Measurements from ENCODE around the gene WDR1.

The WDR1 gene

DNA sequence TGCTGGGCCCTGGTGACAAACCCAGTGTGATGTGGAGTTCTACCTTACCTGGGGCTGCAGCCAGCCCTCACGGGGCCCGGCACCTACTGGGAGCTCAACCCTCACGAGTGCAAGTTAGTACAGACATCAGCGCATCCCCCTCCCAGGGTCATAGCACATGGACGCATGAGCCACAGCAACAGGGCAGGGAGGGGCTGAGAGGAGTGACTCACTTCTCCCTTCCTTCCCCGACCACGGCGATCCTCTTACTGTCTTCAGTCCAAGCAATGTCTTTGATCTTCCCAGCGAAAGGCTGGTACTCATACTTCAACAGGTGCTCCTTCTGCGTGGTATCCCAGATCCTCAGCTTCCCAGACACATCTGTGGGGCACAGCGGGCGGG is 17.8 kb downstream of the WDR1 start:
- peaks cover 99% of the 10 kb centered on the region for H3K36me3 ChIP-seq (ENCODE audit: insufficient read depth, low read length)
- peaks cover 98% of the 10 kb centered on the region for H4K20me1 ChIP-seq (ENCODE audit: insufficient read depth, low read length)

DNA sequence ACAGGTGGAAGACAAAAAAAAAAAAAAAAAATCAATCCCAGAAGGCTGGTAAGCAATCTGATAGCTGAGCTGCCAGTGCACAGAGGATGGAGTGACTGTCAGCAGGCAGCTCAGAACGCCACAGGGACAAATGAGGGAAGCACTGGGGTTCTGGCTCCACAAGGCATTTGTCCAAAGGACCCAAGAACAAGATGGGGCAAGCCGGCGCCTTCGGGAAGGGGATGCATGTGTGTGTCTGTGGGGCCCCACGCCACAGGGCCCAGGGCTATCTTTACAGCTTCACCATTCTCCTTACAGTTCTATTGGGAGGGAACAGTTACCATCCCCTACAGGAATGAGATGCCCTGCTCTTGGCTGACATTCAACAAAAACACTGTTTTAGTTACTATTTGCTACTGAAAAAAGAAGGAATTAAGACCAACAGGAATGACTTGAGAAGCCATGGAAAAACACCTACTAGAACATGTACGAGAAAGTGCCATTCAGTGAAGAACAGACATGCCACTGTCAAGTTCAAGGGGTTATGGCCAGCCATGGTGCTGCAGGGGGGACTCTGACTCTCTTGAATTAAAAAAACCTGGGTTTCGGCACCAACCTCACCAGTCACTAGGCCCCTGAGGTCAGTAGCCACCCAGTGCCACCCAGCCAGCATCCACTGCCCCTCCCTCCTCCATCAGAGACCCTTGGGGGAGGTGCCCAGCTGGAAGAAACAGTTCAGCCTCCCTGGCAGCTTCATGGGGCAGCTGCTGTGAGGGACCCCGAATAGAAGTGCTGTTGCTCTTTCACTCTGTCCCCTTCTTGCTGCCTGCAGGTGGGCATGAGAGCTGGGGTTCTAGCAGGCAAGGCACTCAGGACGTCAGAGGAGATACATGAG is 18.5 kb downstream of the WDR1 start:
- no peak overlapping the region for H3K27ac ChIP-seq (ENCODE audit: low read length)

More for the DNA sequence above, 17.8 kb downstream of the WDR1 start:
- ATAC-seq (ENCODE audit: insufficient read depth, low read depth) (no peak), DNase-seq (no peak)
- TF ChIP-seq, protein P1, sequence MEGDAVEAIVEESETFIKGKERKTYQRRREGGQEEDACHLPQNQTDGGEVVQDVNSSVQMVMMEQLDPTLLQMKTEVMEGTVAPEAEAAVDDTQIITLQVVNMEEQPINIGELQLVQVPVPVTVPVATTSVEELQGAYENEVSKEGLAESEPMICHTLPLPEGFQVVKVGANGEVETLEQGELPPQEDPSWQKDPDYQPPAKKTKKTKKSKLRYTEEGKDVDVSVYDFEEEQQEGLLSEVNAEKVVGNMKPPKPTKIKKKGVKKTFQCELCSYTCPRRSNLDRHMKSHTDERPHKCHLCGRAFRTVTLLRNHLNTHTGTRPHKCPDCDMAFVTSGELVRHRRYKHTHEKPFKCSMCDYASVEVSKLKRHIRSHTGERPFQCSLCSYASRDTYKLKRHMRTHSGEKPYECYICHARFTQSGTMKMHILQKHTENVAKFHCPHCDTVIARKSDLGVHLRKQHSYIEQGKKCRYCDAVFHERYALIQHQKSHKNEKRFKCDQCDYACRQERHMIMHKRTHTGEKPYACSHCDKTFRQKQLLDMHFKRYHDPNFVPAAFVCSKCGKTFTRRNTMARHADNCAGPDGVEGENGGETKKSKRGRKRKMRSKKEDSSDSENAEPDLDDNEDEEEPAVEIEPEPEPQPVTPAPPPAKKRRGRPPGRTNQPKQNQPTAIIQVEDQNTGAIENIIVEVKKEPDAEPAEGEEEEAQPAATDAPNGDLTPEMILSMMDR (IDR thresholded peaks at IDR 0.05; ENCODE audit: borderline replicate concordance, extremely low read depth, low read length, poor library complexity, severe bottlenecking) = no peak
- TF ChIP-seq EZH2 (IDR thresholded peaks at IDR 0.05; ENCODE audit: borderline replicate concordance, low read depth, low read length, severe bottlenecking) = no peak
- Histone ChIP-seq H3K27ac (ENCODE audit: low read length) (no peak overlapping the region), H3K9ac (ENCODE audit: low read depth, low read length) (no peak overlapping the region), H2AFZ (ENCODE audit: low read depth, low read length) (no peak overlapping the region), H3K9me3 (ENCODE audit: insufficient read depth, low read length, severe bottlenecking) (no peaks in the 10 kb centered on the region), H3K4me1 (ENCODE audit: insufficient read depth, low read length) (no peaks in the 10 kb centered on the region), H3K27me3 (ENCODE audit: insufficient read depth, low read length, poor library complexity) (no peaks in the 10 kb centered on the region), H3K79me2 (ENCODE audit: insufficient read depth, low read length) (peaks cover 99% of the 10 kb centered on the region), H3K4me3 (ENCODE audit: low read depth in 1 of 2, low read length in 2 of 2) (no peak overlapping the region), H3K4me2 (ENCODE audit: insufficient read depth, low read length) (no peak overlapping the region)

DNA sequence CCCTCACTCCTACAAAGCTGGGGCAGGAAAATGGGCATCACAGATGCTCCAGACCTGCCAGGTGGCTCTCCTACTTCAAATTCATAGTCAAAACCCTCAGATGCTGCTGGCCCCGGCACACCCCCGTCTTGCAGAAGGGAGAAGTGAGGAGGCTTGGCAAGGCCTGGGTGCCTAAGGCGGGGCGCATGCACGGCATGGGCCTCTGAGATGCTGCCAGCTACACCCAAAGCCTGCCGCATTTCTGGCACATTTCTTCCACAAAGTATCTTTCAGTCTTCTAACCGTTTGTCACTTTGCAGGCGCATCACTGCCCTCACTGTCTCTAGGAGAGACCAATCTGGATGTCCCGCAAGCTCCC is 19.6 kb downstream of the WDR1 start:
- Histone ChIP-seq H3K79me2 (ENCODE audit: insufficient read depth, low read length) (peaks cover 99% of the 10 kb centered on the region), H3K4me3 (ENCODE audit: low read depth in 1 of 2, low read length in 2 of 2) (no peak overlapping the region), H3K27ac (ENCODE audit: low read length) (no peak overlapping the region), H3K4me2 (ENCODE audit: insufficient read depth, low read length) (no peak overlapping the region), H3K9ac (ENCODE audit: low read depth, low read length) (no peak overlapping the region), H3K9me3 (ENCODE audit: insufficient read depth, low read length, severe bottlenecking) (no peaks in the 10 kb centered on the region), H2AFZ (ENCODE audit: low read depth, low read length) (no peak overlapping the region), H4K20me1 (ENCODE audit: insufficient read depth, low read length) (peaks cover 98% of the 10 kb centered on the region), H3K36me3 (ENCODE audit: insufficient read depth, low read length) (peaks cover 99% of the 10 kb centered on the region), H3K27me3 (ENCODE audit: insufficient read depth, low read length, poor library complexity) (no peaks in the 10 kb centered on the region), H3K4me1 (ENCODE audit: insufficient read depth, low read length) (no peaks in the 10 kb centered on the region)
- DNase-seq (no peak), ATAC-seq (ENCODE audit: insufficient read depth, low read depth) (no peak)
- TF ChIP-seq, protein P1 (IDR thresholded peaks at IDR 0.05; ENCODE audit: borderline replicate concordance, extremely low read depth, low read length, poor library complexity, severe bottlenecking) = no peak

More for the DNA sequence above, 18.5 kb downstream of the WDR1 start:
- H3K4me3 ChIP-seq (ENCODE audit: low read depth in 1 of 2, low read length in 2 of 2) = no peak overlapping the region
- H3K9ac ChIP-seq (ENCODE audit: low read depth, low read length) = no peak overlapping the region
- no peaks in the 10 kb centered on the region for H3K4me1 ChIP-seq (ENCODE audit: insufficient read depth, low read length)
- H3K27me3 ChIP-seq (ENCODE audit: insufficient read depth, low read length, poor library complexity) = no peaks in the 10 kb centered on the region
- no peak for ATAC-seq (ENCODE audit: insufficient read depth, low read depth)
- H2AFZ ChIP-seq (ENCODE audit: low read depth, low read length) = no peak overlapping the region
- peaks cover 99% of the 10 kb centered on the region for H3K79me2 ChIP-seq (ENCODE audit: insufficient read depth, low read length)
- H3K36me3 ChIP-seq (ENCODE audit: insufficient read depth, low read length) = peaks cover 99% of the 10 kb centered on the region
- TF ChIP-seq, protein P1 (IDR thresholded peaks at IDR 0.05; ENCODE audit: borderline replicate concordance, extremely low read depth, low read length, poor library complexity, severe bottlenecking) = no peak
- TF ChIP-seq EZH2 (IDR thresholded peaks at IDR 0.05; ENCODE audit: borderline replicate concordance, low read depth, low read length, severe bottlenecking) = no peak
- no peak for DNase-seq
- peaks cover 98% of the 10 kb centered on the region for H4K20me1 ChIP-seq (ENCODE audit: insufficient read depth, low read length)
- H3K9me3 ChIP-seq (ENCODE audit: insufficient read depth, low read length, severe bottlenecking) = no peaks in the 10 kb centered on the region
- H3K4me2 ChIP-seq (ENCODE audit: insufficient read depth, low read length) = no peak overlapping the region
